Measurements from ENCODE around the gene TMC4.
"Not testable (repeated sequence)": the region's sequence is repeated elsewhere in the genome, so short reads cannot be mapped to it uniquely, and the experiment has no call there.

Gene TMC4

GRCh38 chr19:54172471-54173358, at the start of gene TMC4:
TSS of gene TMC4 (minus strand) at chr19:54173160. CDS start at chr19:54173117, 43 bp downstream.
- no peak for DNase-seq (ENCODE audit: low read depth)

- DNase-seq (ENCODE audit: low read depth): not testable (repeated sequence)
Measured at GRCh38 chr19:54221947-54222346, 49.0 kb upstream of the TMC4 start.

GRCh38 chr19:54219702-54220101, 46.7 kb upstream of the TMC4 start:
- DNase-seq (ENCODE audit: low read depth): not testable (repeated sequence)

- no peak for DNase-seq (ENCODE audit: low read depth)
Measured at GRCh38 chr19:54218960-54219661, 46.2 kb upstream of the TMC4 start.

- no peak for DNase-seq (ENCODE audit: low read depth)
Measured at GRCh38 chr19:54218259-54218658, 45.3 kb upstream of the TMC4 start.

- DNase-seq (ENCODE audit: low read depth): not testable (repeated sequence)
Measured at GRCh38 chr19:54217517-54218247, 44.7 kb upstream of the TMC4 start.

- DNase-seq (ENCODE audit: low read depth): no peak
Measured at GRCh38 chr19:54216869-54217268, 43.9 kb upstream of the TMC4 start.

- not testable (repeated sequence) for DNase-seq (ENCODE audit: low read depth)
Measured at GRCh38 chr19:54214734-54215133, 41.8 kb upstream of the TMC4 start.

GRCh38 chr19:54214217-54214616, 41.3 kb upstream of the TMC4 start:
- not testable (repeated sequence) for DNase-seq (ENCODE audit: low read depth)

GRCh38 chr19:54211235-54211634, 38.3 kb upstream of the TMC4 start:
- DNase-seq (ENCODE audit: low read depth): no peak

- DNase-seq (ENCODE audit: low read depth): no peak
Measured at GRCh38 chr19:54209811-54210494, 37.0 kb upstream of the TMC4 start.

- DNase-seq (ENCODE audit: low read depth): no peak
Measured at GRCh38 chr19:54209058-54209810, 36.3 kb upstream of the TMC4 start.

GRCh38 chr19:54208784-54209057, 35.8 kb upstream of the TMC4 start:
- no peak for DNase-seq (ENCODE audit: low read depth)

- DNase-seq (ENCODE audit: low read depth): no peak
Measured at GRCh38 chr19:54207983-54208783, 35.2 kb upstream of the TMC4 start.

- no peak for DNase-seq (ENCODE audit: low read depth)
Measured at GRCh38 chr19:54207676-54207982, 34.7 kb upstream of the TMC4 start.

GRCh38 chr19:54207193-54207592, 34.2 kb upstream of the TMC4 start:
- DNase-seq (ENCODE audit: low read depth): not testable (repeated sequence)

- DNase-seq (ENCODE audit: low read depth): no peak
Measured at GRCh38 chr19:54206831-54207177, 33.8 kb upstream of the TMC4 start.

- DNase-seq (ENCODE audit: low read depth): no peak
Measured at GRCh38 chr19:54206030-54206830, 33.3 kb upstream of the TMC4 start.

GRCh38 chr19:54204767-54205468, 32.0 kb upstream of the TMC4 start:
- no peak for DNase-seq (ENCODE audit: low read depth)
